Measurements from ENCODE around the gene MYO9A. TPM values are rescaled to one million over a fixed set of nuclear protein-coding genes. Genes with fewer than 3 reads are reported as not detected.

MYO9A gene
- total RNA-seq, 1 experiment from 2014 or later: 21.4 TPM

DNA sequence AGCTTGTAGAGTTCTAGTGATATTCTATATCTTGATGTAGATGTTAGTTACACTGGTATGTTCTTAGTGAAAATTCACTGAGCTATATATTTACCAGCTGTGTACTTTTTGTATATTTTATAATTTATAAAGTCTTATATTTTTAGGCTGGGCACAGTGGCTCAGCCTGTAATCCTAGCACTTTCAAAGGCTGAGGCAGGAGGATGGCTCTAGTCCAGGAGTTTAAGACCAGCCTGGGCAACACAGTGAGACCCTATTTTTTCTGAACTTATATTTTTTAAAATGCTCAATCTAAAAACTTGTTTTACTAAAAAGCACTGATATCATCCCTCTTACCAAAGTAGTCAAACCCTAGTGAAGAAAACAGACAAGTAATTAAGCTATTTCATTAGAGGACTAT, 5.1 kb downstream of the MYO9A start:
- H3K27ac ChIP-seq (ENCODE audit: insufficient read length, low read depth, low read length): no peak overlapping the region
- H2BK15ac ChIP-seq (ENCODE audit: low read depth, low read length): no peak overlapping the region
- H2BK12ac ChIP-seq (ENCODE audit: insufficient read length, low read depth, low read length): no peak overlapping the region
- no peak overlapping the region for H2BK20ac ChIP-seq (ENCODE audit: low read depth, low read length, poor library complexity, severe bottlenecking)
- Mint-ChIP-seq H3K9me3 (no peaks in the 10 kb centered on the region), H3K4me3 (no peak overlapping the region), H3K27ac (no peak overlapping the region), H3K27me3 (ENCODE audit: low read depth) (no peaks in the 10 kb centered on the region), H3K4me1 (peaks cover 11% of the 10 kb centered on the region in 2 experiments), H3K36me3 (ENCODE audit: insufficient read depth in 1 of 3, low read depth in 3 of 3) (0 out of 7 replicates have a peak, but pooled peaks cover 0 to 1% (median 0%) of the 10 kb centered on the region in 3 experiments)
- H2BK5ac ChIP-seq (ENCODE audit: insufficient read length, low read length): no peak overlapping the region
- H3K27me3 ChIP-seq (ENCODE audit: insufficient read depth, low read length): no peaks in the 10 kb centered on the region
- H3K18ac ChIP-seq (ENCODE audit: insufficient read length, low read depth, low read length): no peak overlapping the region
- H3K4me2 ChIP-seq (ENCODE audit: insufficient read depth, insufficient read length, low read length): no peak overlapping the region
- H3K23me2 ChIP-seq (ENCODE audit: insufficient read length, low read depth, low read length, poor library complexity, severe bottlenecking): peaks cover 7% of the 10 kb centered on the region
- H4K8ac ChIP-seq (replicated peaks; ENCODE audit: insufficient read length, low read depth, low read length): no peak overlapping the region
- TF ChIP-seq, protein P1, sequence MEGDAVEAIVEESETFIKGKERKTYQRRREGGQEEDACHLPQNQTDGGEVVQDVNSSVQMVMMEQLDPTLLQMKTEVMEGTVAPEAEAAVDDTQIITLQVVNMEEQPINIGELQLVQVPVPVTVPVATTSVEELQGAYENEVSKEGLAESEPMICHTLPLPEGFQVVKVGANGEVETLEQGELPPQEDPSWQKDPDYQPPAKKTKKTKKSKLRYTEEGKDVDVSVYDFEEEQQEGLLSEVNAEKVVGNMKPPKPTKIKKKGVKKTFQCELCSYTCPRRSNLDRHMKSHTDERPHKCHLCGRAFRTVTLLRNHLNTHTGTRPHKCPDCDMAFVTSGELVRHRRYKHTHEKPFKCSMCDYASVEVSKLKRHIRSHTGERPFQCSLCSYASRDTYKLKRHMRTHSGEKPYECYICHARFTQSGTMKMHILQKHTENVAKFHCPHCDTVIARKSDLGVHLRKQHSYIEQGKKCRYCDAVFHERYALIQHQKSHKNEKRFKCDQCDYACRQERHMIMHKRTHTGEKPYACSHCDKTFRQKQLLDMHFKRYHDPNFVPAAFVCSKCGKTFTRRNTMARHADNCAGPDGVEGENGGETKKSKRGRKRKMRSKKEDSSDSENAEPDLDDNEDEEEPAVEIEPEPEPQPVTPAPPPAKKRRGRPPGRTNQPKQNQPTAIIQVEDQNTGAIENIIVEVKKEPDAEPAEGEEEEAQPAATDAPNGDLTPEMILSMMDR (conservative IDR thresholded peaks at IDR 0.05): no peak
- no peak overlapping the region for H2AK5ac ChIP-seq (ENCODE audit: insufficient read length, low read length)
- no peaks in the 10 kb centered on the region for H4K20me1 ChIP-seq (ENCODE audit: control insufficient read depth, insufficient read depth, insufficient read length)
- H3K23ac ChIP-seq (ENCODE audit: insufficient read length, low read depth, low read length): no peak overlapping the region
- no peak overlapping the region for H4K91ac ChIP-seq (ENCODE audit: insufficient read length, low read depth, low read length)
- H3K56ac ChIP-seq (ENCODE audit: insufficient read length, low read depth, low read length): no peak overlapping the region
- no peak overlapping the region for H3K9ac ChIP-seq (ENCODE audit: extremely low read depth, insufficient read length, low read length)
- no peak overlapping the region for H3K4ac ChIP-seq (ENCODE audit: low read depth, low read length)
- no peak overlapping the region for H3K14ac ChIP-seq (ENCODE audit: insufficient read depth, low read length)
- H3K9me3 ChIP-seq (ENCODE audit: control insufficient read depth, low read depth, low read length): no peaks in the 10 kb centered on the region
- no peak overlapping the region for H4K5ac ChIP-seq (ENCODE audit: insufficient read length, low read depth, low read length)
- H3K79me1 ChIP-seq (ENCODE audit: insufficient read depth, low read depth, low read length, poor library complexity, severe bottlenecking): no peaks in the 10 kb centered on the region
- no peak overlapping the region for H2BK120ac ChIP-seq (ENCODE audit: low read depth, low read length, poor library complexity, severe bottlenecking)
- H3T11ph ChIP-seq (ENCODE audit: low read length): no peak overlapping the region
- no peak overlapping the region for H2AFZ ChIP-seq (ENCODE audit: low read length)
- no peak for DNase-seq
- 0 out of 2 replicates have a peak, but pooled peaks cover 2% of the 10 kb centered on the region for H3K4me1 ChIP-seq (ENCODE audit: insufficient read depth, low read length)
- no peaks in the 10 kb centered on the region for H3K79me2 ChIP-seq (ENCODE audit: insufficient read depth, low read length)
